HG03565 (cell line): ENCODE data around the gene ACYP2.
"Not testable (repeated sequence)": the region's sequence is repeated elsewhere in the genome, so short reads cannot be mapped to it uniquely, and the experiment has no call there.

Experiments used
- ATAC-seq: cut with Tn5 transposase; IDR thresholded peaks from one replicate; pipeline ENCODE4 v1.9.1; 2021; ENCODE audit warnings: mild to moderate bottlenecking, moderate library complexity; ENCODE audit not compliant: unreplicated experiment

The ACYP2 gene

GRCh38 chr2:54313147-54313546 lies 197.7 kb downstream of the ACYP2 start:
- no peak for ATAC-seq

GRCh38 chr2:54317973-54318372 lies 202.6 kb downstream of the ACYP2 start:
- no peak for ATAC-seq

- no peak for ATAC-seq
These were observed 203.4 kb downstream of the ACYP2 start for GRCh38 chr2:54318821-54319220.

- ATAC-seq = no peak
These were observed 205.6 kb downstream of the ACYP2 start for GRCh38 chr2:54321047-54321446.

GRCh38 chr2:54324517-54324916 lies 209.1 kb downstream of the ACYP2 start:
- ATAC-seq = not testable (repeated sequence)

GRCh38 chr2:54325148-54325547 lies 209.7 kb downstream of the ACYP2 start:
- ATAC-seq = no peak

GRCh38 chr2:54329482-54330161 lies 214.2 kb downstream of the ACYP2 start:
- no peak for ATAC-seq

GRCh38 chr2:54330162-54330925 lies 214.9 kb downstream of the ACYP2 start:
- peak; percentile 97 for ATAC-seq

- no peak for ATAC-seq
These were observed 215.8 kb downstream of the ACYP2 start for GRCh38 chr2:54330926-54331835.

GRCh38 chr2:54332386-54332785 lies 217.0 kb downstream of the ACYP2 start:
- no peak for ATAC-seq

- no peak for ATAC-seq
These were observed 220.9 kb downstream of the ACYP2 start for GRCh38 chr2:54336136-54336976.

- no peak for ATAC-seq
These were observed 221.5 kb downstream of the ACYP2 start for GRCh38 chr2:54336977-54337255.

- ATAC-seq = no peak
These were observed 226.2 kb downstream of the ACYP2 start for GRCh38 chr2:54341656-54342055.

GRCh38 chr2:54342603-54343002 lies 227.2 kb downstream of the ACYP2 start:
- ATAC-seq = no peak

GRCh38 chr2:54347622-54348021 lies 232.2 kb downstream of the ACYP2 start:
- no peak for ATAC-seq

- ATAC-seq = no peak
These were observed 233.2 kb downstream of the ACYP2 start for GRCh38 chr2:54348646-54349045.

- no peak for ATAC-seq
These were observed 235.0 kb downstream of the ACYP2 start for GRCh38 chr2:54350426-54350825.

- no peak for ATAC-seq
These were observed 237.8 kb downstream of the ACYP2 start for GRCh38 chr2:54353216-54353615.
